H54 (cell line): ENCODE data around the gene LEP.
A peak's percentile ranks its signal among the peaks of the same experiment; 100 is the strongest.
"Not testable (repeated sequence)": the region's sequence is repeated elsewhere in the genome, so short reads cannot be mapped to it uniquely, and the experiment has no call there.

Experiments
- DNase-seq: peaks from one replicate; pipeline ENCODE4 v3.0.0; 2011; ENCODE audit warnings: low spot score, mixed read lengths; ENCODE audit not compliant: insufficient read length
- FAIRE-seq: peaks from 3 replicates; lab custom pipeline; 2011; peaks lifted over from hg19 to GRCh38; lab: Jason Lieb, UNC
- POLR2A ChIP-seq: IDR thresholded peaks from 2 replicates; pipeline ENCODE4 v1.6.1; 2011; ENCODE audit warnings: low read depth, mild to moderate bottlenecking, low read length

The LEP gene

DNA sequence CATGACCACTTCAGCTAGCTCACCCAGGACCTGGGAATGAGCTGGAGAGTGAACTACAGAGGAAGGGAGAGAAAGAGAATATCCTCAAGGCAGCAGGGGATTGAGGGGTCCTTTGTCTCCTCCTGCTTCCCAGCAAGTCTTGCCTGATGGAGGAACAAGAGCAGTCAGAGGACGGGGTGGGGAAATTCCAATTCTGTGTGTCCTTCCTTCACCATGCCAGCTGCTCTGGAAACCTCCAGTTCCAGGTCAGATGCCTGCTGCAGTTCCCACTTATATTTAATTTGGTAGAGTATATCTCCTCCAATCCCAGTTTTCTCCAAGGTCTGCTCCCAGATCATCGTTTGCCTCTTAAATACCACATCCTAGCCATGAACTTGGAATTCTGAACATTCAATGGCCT, 21.4 kb upstream of the LEP start:
- TF ChIP-seq POLR2A: no peak
- FAIRE-seq (no peak), DNase-seq (no peak)

- DNase-seq: peak; percentile 66
- TF ChIP-seq POLR2A: no peak
- FAIRE-seq: no peak
These were observed 19.1 kb upstream of the LEP start for GRCh38 chr7:128221929-128222403.

GRCh38 chr7:128226132-128226980, 14.7 kb upstream of the LEP start:
- no peak for DNase-seq
- FAIRE-seq: no peak
- no peak for TF ChIP-seq POLR2A

GRCh38 chr7:128227271-128227670, 13.8 kb upstream of the LEP start:
- DNase-seq: no peak
- TF ChIP-seq POLR2A: no peak
- FAIRE-seq: no peak

- FAIRE-seq: no peak
- DNase-seq: no peak
- no peak for TF ChIP-seq POLR2A
These were observed 10.1 kb upstream of the LEP start for GRCh38 chr7:128231021-128231420.

- no peak for TF ChIP-seq POLR2A
- FAIRE-seq: no peak
- DNase-seq: no peak
These were observed 9.4 kb upstream of the LEP start for GRCh38 chr7:128231677-128232076.

DNA sequence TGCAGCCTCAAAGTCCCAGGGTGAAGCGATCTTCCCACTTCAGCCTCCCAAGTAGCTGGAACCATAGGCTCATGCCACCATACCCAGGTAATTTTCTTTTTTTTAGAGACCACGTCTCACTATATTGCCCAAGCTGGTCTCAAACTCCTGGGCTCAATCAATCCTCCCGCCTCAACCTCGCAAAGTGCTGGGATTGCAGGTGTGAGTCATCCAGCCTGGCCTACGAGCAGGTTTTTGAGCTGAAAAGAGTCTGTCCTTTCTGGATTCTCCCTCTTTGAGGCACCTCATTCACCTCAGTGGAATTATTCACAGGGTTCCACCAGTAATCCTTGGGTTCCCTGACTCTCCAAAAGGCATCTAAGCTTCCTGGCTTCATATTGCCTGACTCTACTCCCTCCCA, 7.6 kb upstream of the LEP start:
- no peak for DNase-seq
- no peak for FAIRE-seq
- no peak for TF ChIP-seq POLR2A

- TF ChIP-seq POLR2A: no peak
- FAIRE-seq: no peak
- no peak for DNase-seq
These were observed 6.5 kb upstream of the LEP start for GRCh38 chr7:128234476-128235026.

GRCh38 chr7:128235471-128235870, 5.6 kb upstream of the LEP start:
- TF ChIP-seq POLR2A: no peak
- DNase-seq (no peak), FAIRE-seq (no peak)

GRCh38 chr7:128236924-128237586, 4.0 kb upstream of the LEP start:
- no peak for FAIRE-seq
- DNase-seq: peak; percentile 47
- TF ChIP-seq POLR2A: no peak

DNA sequence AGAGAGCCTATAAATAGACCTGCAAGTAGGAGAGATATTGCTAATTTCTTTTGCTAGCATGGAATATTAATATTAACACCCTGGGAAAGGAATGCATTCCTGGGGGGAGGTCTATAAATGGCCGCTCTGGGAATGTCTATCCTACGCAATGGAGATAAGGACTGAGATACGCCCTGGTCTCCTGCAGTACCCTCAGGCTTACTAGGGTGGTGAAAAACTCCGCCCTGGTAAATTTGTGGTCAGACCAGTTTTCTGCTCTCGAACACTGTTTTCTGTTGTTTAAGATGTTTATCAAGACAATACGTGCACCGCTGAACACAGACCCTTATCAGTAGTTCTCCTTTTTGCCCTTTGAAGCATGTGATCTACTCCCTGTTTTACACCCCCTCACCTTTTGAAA, 1.9 kb upstream of the LEP start:
- not testable (repeated sequence) for DNase-seq, FAIRE-seq

GRCh38 chr7:128242661-128243060, 1.6 kb downstream of the LEP start:
- DNase-seq (no peak), FAIRE-seq (no peak)
- TF ChIP-seq POLR2A: no peak

- TF ChIP-seq POLR2A: no peak
- DNase-seq (no peak), FAIRE-seq (no peak)
These were observed 2.2 kb downstream of the LEP start for GRCh38 chr7:128243273-128243672.

DNA sequence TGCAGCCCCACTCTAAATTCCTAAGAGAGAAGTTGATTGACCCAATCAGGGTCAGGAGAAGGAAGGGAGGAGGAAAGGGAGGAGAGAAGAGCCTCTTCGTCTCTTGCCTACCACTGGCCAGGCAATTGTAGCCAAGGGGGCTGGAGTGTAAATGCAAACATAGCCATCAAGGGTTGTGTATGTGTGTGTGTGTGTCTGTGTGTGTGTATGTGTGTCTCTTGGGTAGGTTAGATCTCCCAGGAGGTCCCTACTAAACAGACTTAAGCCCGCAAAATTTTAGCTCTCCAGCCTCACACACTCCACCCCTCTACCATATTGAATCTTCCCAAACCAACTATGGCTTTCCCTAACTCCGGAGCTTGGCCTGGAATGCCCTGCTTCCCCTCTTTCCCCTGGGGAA, 3.8 kb downstream of the LEP start:
- no peak for FAIRE-seq
- TF ChIP-seq POLR2A: no peak
- DNase-seq: no peak

DNA sequence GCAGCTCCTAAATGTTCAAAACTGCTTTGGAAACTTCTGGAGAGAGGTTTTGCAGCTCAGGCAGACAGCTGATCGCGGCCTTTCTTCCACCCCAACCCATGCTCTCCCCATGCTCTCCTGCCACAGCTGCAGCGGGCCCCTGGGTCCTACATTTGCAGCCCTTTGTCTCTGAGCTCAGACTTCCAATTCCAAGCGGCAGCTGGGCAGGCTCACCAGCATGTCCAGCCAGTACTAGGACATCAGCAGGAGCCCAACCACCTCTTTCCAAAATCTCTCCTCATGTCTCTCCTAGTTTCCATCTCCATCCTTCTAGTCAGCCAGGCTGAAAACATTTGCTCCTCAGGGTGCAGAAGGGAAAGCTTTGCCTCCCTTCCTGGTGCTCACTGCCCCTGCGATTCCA, 6.0 kb downstream of the LEP start:
- FAIRE-seq (no peak), DNase-seq (no peak)
- TF ChIP-seq POLR2A: no peak
